ENCODE results near the gene CTXN3. TPM values are rescaled to one million over a fixed set of nuclear protein-coding genes. Genes with fewer than 3 reads are reported as not detected.
"Not testable (repeated sequence)": the region's sequence is repeated elsewhere in the genome, so short reads cannot be mapped to it uniquely, and the experiment has no call there.

CTXN3 gene
- total and polyA plus RNA-seq, 4 donors: 9.6 to 21.4 (median 15.3) TPM

DNA sequence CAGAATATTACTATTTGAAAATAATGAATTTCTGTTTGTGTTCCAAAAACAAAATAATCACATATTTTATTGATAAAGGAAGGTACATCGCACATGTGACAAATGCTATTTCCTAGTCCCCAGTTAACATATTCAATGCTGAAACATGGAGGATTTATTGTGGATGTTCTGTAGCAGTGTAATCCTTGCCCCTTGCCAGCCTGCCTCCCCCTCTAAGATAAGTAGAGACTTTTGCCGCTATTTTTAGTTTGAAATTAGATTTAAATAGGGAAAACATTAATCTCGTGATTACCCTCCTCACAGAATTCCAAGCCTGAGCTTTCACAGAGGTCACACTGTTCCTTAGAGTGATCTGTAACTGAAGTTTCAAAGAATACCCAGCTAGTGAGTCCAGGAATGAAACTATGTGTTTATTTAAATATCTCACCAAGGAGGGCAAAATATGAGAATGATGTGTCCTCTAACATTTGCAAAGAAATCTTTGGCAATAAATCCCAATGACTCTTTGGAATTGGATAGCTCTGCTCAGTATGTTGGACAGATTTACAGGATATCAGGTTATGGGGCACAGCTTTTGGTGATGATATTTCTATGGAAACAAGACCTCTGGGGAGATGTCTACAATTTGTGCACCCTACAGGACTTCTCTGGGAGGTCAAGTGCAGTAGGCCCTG is 17.3 kb downstream of the CTXN3 start:
- Histone ChIP-seq H3K4me3 (ENCODE audit: low read depth, low read length) (no peak overlapping the region), H3K27ac (ENCODE audit: low read depth, low read length) (no peak overlapping the region), H3K36me3 (ENCODE audit: control insufficient read depth, insufficient read depth, low read length) (no peaks in the 10 kb centered on the region), H3K27me3 (ENCODE audit: control insufficient read depth, insufficient read depth, low read length) (no peaks in the 10 kb centered on the region), H3K4me1 (ENCODE audit: control insufficient read depth, insufficient read depth, low read length) (no peaks in the 10 kb centered on the region), H3K9me3 (ENCODE audit: control insufficient read depth, insufficient read depth, low read length) (no peaks in the 10 kb centered on the region)
- DNase-seq (ENCODE audit: low read depth in 4 of 6, low spot score in 6 of 6): no peak
- no CpG with 5 or more reads among the region's 3 CpGs for WGBS (ENCODE audit: insufficient coverage)

DNA sequence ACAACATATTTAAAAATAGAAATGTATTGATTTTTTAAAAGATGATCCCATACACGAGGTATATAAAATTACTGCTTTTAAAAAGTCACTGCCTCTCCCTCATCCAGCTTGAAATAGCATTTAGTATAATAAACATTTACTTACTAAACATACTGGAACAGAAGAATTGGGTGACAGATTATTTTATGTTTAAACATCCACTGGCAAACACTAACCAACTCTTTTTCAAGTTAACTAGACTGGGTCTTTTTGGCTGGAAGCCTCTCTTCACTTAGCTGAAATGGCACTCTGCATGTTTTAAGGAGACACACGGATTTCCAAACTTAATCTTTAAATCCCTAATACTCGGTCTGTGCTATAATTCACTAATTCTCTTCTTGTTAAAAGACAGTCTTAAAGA is 19.0 kb downstream of the CTXN3 start:
- Histone ChIP-seq H3K4me1 (ENCODE audit: control insufficient read depth, insufficient read depth, low read length) (no peaks in the 10 kb centered on the region), H3K27me3 (ENCODE audit: control insufficient read depth, insufficient read depth, low read length) (no peaks in the 10 kb centered on the region), H3K4me3 (ENCODE audit: low read depth, low read length) (no peak overlapping the region), H3K36me3 (ENCODE audit: control insufficient read depth, insufficient read depth, low read length) (no peaks in the 10 kb centered on the region), H3K27ac (ENCODE audit: low read depth, low read length) (no peak overlapping the region), H3K9me3 (ENCODE audit: control insufficient read depth, insufficient read depth, low read length) (no peaks in the 10 kb centered on the region)
- DNase-seq (ENCODE audit: low read depth in 4 of 6, low spot score in 6 of 6): peak in 1 of 6 donors; percentile 44
- WGBS (ENCODE audit: insufficient coverage): no CpG with 5 or more reads among the region's 3 CpGs

DNA sequence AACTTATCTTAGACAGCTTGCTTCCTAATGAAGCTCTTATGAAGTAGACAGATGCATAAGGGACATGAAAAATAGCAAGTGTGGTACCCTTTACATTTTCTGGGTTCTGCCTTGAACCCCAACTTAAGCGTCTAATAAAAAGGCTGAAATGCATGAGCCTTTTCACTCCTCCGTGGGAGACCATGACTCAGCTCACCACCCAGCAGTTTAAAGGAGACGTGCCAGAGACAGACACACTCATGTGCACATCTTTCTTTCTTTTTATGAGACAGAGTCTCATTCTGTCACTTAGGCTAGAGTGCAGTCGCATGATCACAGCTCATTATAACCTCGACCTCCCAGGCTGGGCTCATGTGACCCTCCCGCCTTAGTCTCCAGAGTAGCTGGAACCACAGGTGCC is 22.3 kb downstream of the CTXN3 start:
- Histone ChIP-seq H3K27ac (ENCODE audit: low read depth, low read length) (no peak overlapping the region), H3K36me3 (ENCODE audit: control insufficient read depth, insufficient read depth, low read length) (no peaks in the 10 kb centered on the region), H3K4me3 (ENCODE audit: low read depth, low read length) (no peak overlapping the region), H3K9me3 (ENCODE audit: control insufficient read depth, insufficient read depth, low read length) (no peaks in the 10 kb centered on the region), H3K27me3 (ENCODE audit: control insufficient read depth, insufficient read depth, low read length) (no peaks in the 10 kb centered on the region), H3K4me1 (ENCODE audit: control insufficient read depth, insufficient read depth, low read length) (no peaks in the 10 kb centered on the region)
- WGBS (ENCODE audit: insufficient coverage): 84% methylated on average over 5 of the region's 6 CpGs
- no peak for DNase-seq (ENCODE audit: low read depth in 4 of 6, low spot score in 6 of 6)

DNA sequence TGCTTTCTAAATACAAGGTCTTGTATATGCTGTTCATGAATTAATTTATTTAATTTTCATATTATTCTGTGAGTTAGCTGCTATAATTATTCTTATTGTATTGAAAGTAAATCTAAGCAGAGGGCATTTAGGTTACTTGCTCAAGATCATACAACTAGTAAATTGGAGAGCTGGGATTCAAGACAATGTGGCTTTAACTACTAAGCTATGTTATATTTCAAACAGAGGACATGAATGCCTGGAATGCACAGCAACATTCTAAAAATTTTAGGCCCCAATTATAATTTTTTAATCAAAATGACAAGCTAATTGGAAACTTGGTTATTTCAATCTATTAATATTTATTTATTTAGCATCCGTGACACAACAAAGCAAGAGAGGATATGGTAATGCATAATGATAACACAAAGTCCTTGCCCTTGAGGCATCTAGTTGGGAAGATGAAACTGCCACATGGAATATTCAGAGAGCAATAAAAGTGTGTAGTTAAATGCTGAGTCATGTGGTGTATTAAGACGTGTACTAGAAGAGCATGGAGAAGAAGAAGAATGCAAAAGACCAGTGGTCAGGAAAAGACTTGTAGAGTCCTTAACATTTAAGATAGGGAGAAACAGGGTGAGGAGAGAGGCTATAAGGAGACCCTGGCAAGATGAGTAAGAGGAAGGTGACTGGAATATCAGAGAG is 24.4 kb downstream of the CTXN3 start:
- no peak overlapping the region for H3K27ac ChIP-seq (ENCODE audit: low read depth, low read length)
- H3K36me3 ChIP-seq (ENCODE audit: control insufficient read depth, insufficient read depth, low read length): no peaks in the 10 kb centered on the region
- 73% methylated on average over 1 of the region's 2 CpGs for WGBS (ENCODE audit: insufficient coverage)
- H3K9me3 ChIP-seq (ENCODE audit: control insufficient read depth, insufficient read depth, low read length): no peaks in the 10 kb centered on the region
- DNase-seq (ENCODE audit: low read depth in 4 of 6, low spot score in 6 of 6): no peak
- no peak overlapping the region for H3K4me3 ChIP-seq (ENCODE audit: low read depth, low read length)
- H3K4me1 ChIP-seq (ENCODE audit: control insufficient read depth, insufficient read depth, low read length): no peaks in the 10 kb centered on the region
- H3K27me3 ChIP-seq (ENCODE audit: control insufficient read depth, insufficient read depth, low read length): no peaks in the 10 kb centered on the region

DNA sequence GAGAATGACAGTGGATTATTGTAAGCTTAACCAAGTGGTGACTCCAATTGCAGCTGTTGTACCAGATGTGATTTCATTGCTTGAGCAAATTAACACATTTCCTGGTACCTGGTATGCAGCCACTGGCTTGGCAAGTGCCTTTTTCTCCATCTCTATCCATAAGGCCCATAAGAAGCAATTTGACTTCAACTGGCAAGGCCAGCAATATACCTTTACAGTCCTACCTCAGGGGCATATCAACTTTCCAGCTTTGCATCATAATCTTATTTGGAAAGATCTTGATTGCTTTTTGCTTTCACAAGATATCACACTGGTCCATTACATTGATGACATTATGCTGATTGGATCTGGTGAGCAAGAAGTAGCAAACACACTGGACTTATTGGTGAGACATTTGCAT is 28.1 kb downstream of the CTXN3 start:
- H3K4me3 ChIP-seq (ENCODE audit: low read depth, low read length); H3K27ac ChIP-seq (ENCODE audit: low read depth, low read length); H3K36me3 ChIP-seq (ENCODE audit: control insufficient read depth, insufficient read depth, low read length); H3K27me3 ChIP-seq (ENCODE audit: control insufficient read depth, insufficient read depth, low read length); H3K4me1 ChIP-seq (ENCODE audit: control insufficient read depth, insufficient read depth, low read length); H3K9me3 ChIP-seq (ENCODE audit: control insufficient read depth, insufficient read depth, low read length); DNase-seq (ENCODE audit: low read depth in 4 of 6, low spot score in 6 of 6): not testable (repeated sequence)

DNA sequence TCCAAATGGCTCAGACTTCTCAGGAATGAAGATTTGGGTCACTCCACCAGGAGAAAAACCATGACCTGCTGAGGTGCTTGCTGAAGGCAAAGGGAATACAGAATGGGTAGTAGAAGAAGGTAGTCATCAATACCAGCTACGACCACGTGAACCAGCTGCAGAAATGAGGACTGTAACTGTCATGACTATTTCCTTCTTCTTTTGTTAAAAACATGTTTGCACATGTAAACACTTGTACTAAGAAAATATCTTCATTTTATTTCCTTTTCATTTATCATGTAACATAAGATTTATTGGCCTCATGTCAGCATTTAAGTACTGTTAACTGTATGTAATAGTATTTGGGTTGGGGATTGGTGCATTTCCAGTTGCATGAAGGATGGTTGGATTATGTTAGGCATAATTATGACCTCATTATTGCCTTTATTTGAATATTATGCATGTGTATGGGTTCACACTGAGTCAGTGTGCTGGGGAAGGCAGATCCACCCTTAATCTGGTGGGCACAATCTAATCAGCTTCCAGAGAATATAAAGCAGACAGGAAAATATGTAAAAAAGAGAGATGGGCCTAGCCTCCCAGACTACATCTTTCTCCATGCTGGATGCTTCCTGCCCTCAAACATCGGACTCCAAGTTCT is 30.9 kb downstream of the CTXN3 start:
- H3K4me1 ChIP-seq (ENCODE audit: control insufficient read depth, insufficient read depth, low read length); H3K27me3 ChIP-seq (ENCODE audit: control insufficient read depth, insufficient read depth, low read length); H3K27ac ChIP-seq (ENCODE audit: low read depth, low read length); H3K9me3 ChIP-seq (ENCODE audit: control insufficient read depth, insufficient read depth, low read length); DNase-seq (ENCODE audit: low read depth in 4 of 6, low spot score in 6 of 6); H3K36me3 ChIP-seq (ENCODE audit: control insufficient read depth, insufficient read depth, low read length); H3K4me3 ChIP-seq (ENCODE audit: low read depth, low read length): not testable (repeated sequence)
- no CpG with 5 or more reads among the region's 3 CpGs for WGBS (ENCODE audit: insufficient coverage)

DNA sequence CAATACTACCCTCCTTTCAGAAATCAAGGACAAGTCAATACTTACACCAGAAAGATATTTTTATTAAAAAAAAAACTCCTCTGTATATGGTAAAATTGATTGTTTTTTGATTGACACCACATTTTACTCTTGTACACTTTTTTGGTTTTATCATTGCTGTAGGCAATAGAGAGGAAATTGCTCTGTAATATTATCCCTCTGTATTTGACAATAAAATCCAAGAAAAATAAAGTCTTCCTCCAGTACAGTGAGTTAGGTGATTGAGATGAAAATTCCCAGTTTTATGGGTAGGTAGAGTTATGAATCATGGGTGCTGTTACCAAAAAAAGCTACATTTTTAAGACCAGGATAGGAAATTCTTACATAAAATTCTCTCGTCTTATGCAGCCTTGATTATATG is 31.7 kb downstream of the CTXN3 start:
- no peaks in the 10 kb centered on the region for H3K36me3 ChIP-seq (ENCODE audit: control insufficient read depth, insufficient read depth, low read length)
- H3K27me3 ChIP-seq (ENCODE audit: control insufficient read depth, insufficient read depth, low read length): no peaks in the 10 kb centered on the region
- H3K4me3 ChIP-seq (ENCODE audit: low read depth, low read length): no peak overlapping the region
- H3K9me3 ChIP-seq (ENCODE audit: control insufficient read depth, insufficient read depth, low read length): no peaks in the 10 kb centered on the region
- H3K4me1 ChIP-seq (ENCODE audit: control insufficient read depth, insufficient read depth, low read length): no peaks in the 10 kb centered on the region
- DNase-seq (ENCODE audit: low read depth in 4 of 6, low spot score in 6 of 6): no peak
- H3K27ac ChIP-seq (ENCODE audit: low read depth, low read length): no peak overlapping the region
- no CpG with 5 or more reads among the region's 1 CpG for WGBS (ENCODE audit: insufficient coverage)

DNA sequence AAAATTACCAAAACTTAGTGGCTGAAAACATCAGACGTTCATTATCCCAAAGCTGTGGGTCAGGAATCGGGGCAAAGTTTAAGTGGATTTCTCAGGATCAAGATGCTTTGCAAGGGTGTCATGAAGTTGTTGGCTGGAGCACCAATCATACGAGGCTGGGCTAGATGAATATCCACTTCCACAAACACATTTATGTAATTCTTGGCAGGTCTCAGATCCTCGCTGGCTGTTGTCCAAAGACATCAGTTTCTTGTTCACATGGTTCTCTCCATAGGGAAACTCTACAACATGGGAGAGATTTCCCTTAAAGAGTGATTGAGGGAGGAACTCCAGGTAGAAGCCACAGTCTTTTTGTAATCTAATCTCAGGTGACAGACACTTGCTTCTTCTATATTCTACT is 34.1 kb downstream of the CTXN3 start:
- Histone ChIP-seq H3K36me3 (ENCODE audit: control insufficient read depth, insufficient read depth, low read length) (no peaks in the 10 kb centered on the region), H3K4me3 (ENCODE audit: low read depth, low read length) (no peak overlapping the region), H3K9me3 (ENCODE audit: control insufficient read depth, insufficient read depth, low read length) (no peaks in the 10 kb centered on the region), H3K27me3 (ENCODE audit: control insufficient read depth, insufficient read depth, low read length) (no peaks in the 10 kb centered on the region), H3K27ac (ENCODE audit: low read depth, low read length) (no peak overlapping the region), H3K4me1 (ENCODE audit: control insufficient read depth, insufficient read depth, low read length) (no peaks in the 10 kb centered on the region)
- WGBS (ENCODE audit: insufficient coverage): no CpG with 5 or more reads among the region's 4 CpGs
- DNase-seq (ENCODE audit: low read depth in 4 of 6, low spot score in 6 of 6): peak in 1 of 6 donors; percentile 47

DNA sequence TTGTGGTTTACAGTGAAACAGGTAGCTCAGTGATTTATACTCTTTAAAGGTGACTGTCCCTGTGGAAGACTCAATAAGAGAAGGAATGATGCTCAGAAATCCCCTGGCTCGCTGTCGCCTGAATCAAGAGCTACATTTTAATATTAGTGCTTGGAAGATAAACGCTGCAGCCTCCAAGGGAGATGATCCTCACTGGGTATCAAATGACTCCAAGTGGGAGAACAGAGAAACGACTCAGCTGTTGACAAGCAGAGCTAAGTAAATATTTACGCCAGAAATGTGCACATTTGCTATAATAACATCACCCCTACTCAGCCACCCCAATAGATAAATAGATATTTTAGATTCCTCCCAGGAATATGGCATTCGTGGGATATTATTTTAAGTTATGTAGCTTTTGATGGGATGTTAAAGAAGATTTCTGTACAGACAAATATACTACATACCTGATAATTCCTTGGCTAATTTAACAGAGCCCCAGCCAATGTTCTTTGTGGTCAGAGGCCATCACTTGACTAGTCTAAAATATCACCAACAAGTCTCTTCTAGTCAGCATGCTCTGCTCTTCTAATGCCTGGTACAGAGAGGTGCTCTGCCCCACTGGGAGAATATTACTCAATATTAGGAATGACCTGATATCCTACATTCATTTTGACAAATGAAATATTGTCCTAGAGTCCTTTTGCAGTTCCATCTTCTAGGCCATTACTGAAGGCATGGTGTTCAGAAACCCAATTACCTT is 36.0 kb downstream of the CTXN3 start:
- no peaks in the 10 kb centered on the region for H3K36me3 ChIP-seq (ENCODE audit: control insufficient read depth, insufficient read depth, low read length)
- H3K9me3 ChIP-seq (ENCODE audit: control insufficient read depth, insufficient read depth, low read length): no peaks in the 10 kb centered on the region
- WGBS (ENCODE audit: insufficient coverage): 89% methylated on average over 3 of the region's 6 CpGs
- no peak for DNase-seq (ENCODE audit: low read depth in 4 of 6, low spot score in 6 of 6)
- no peaks in the 10 kb centered on the region for H3K4me1 ChIP-seq (ENCODE audit: control insufficient read depth, insufficient read depth, low read length)
- H3K27me3 ChIP-seq (ENCODE audit: control insufficient read depth, insufficient read depth, low read length): no peaks in the 10 kb centered on the region
- no peak overlapping the region for H3K27ac ChIP-seq (ENCODE audit: low read depth, low read length)
- no peak overlapping the region for H3K4me3 ChIP-seq (ENCODE audit: low read depth, low read length)
